HG02970 (cell line): ENCODE data around the gene ATXN10.

ENCODE experiments used
- ATAC-seq: cut with Tn5 transposase; IDR thresholded peaks from one replicate; pipeline ENCODE4 v1.9.1; 2021; ENCODE audit warnings: mild to moderate bottlenecking, moderate library complexity, moderate number of reproducible peaks; ENCODE audit not compliant: unreplicated experiment, low FRiP score

Gene ATXN10

GRCh38 chr22:45868571-45869339 is 197.1 kb downstream of the ATXN10 start:
- no peak for ATAC-seq

- ATAC-seq = no peak
Measured at GRCh38 chr22:45869340-45869847, 197.8 kb downstream of the ATXN10 start.

GRCh38 chr22:45870011-45870410 is 198.4 kb downstream of the ATXN10 start:
- no peak for ATAC-seq

- ATAC-seq = no peak
Measured at GRCh38 chr22:45871721-45872120, 200.1 kb downstream of the ATXN10 start.

GRCh38 chr22:45872659-45873263 is 201.1 kb downstream of the ATXN10 start:
- no peak for ATAC-seq

GRCh38 chr22:45876136-45877035 is 204.8 kb downstream of the ATXN10 start:
- no peak for ATAC-seq

- ATAC-seq = no peak
Measured at GRCh38 chr22:45877036-45877380, 205.4 kb downstream of the ATXN10 start.

- no peak for ATAC-seq
Measured at GRCh38 chr22:45877651-45878050, 206.0 kb downstream of the ATXN10 start.

GRCh38 chr22:45878051-45878781 is 206.6 kb downstream of the ATXN10 start:
- ATAC-seq = no peak

- ATAC-seq = no peak
Measured at GRCh38 chr22:45878901-45879551, 207.4 kb downstream of the ATXN10 start.

GRCh38 chr22:45879552-45879949 is 207.9 kb downstream of the ATXN10 start:
- ATAC-seq = no peak

GRCh38 chr22:45880091-45880715 is 208.6 kb downstream of the ATXN10 start:
- ATAC-seq = no peak

GRCh38 chr22:45880716-45881523 is 209.3 kb downstream of the ATXN10 start:
- ATAC-seq = no peak

GRCh38 chr22:45881524-45881875 is 209.9 kb downstream of the ATXN10 start:
- no peak for ATAC-seq

GRCh38 chr22:45882881-45883810 is 211.5 kb downstream of the ATXN10 start:
- ATAC-seq = no peak

GRCh38 chr22:45883811-45884170 is 212.2 kb downstream of the ATXN10 start:
- no peak for ATAC-seq

GRCh38 chr22:45884201-45885062 is 212.8 kb downstream of the ATXN10 start:
- ATAC-seq = no peak
